Activated naive CD8-positive, alpha-beta T cell treated with anti-CD3 and anti-CD28 coated beads, Interleukin-2, amount 50 U/mL, for 16 hours (primary cell): ENCODE results near the gene LIN37.

Source experiments
- DNase-seq: peaks from one replicate; pipeline ENCODE4 v3.0.0-alpha.2; 2020; ENCODE audit warnings: low read depth, low spot score

LIN37 gene

GRCh38 chr19:35748106-35749020 lies at the start of gene LIN37:
Gene LIN37, plus strand, starts transcription at chr19:35748576. Its CDS starts 149 bp downstream, at chr19:35748725.
- DNase-seq = peak; percentile 97

- peak; percentile 85 for DNase-seq
These were observed 46.0 kb upstream of the LIN37 start for GRCh38 chr19:35702223-35703012.

GRCh38 chr19:35703343-35703742 lies 45.0 kb upstream of the LIN37 start:
- no peak for DNase-seq

GRCh38 chr19:35704218-35704617 lies 44.2 kb upstream of the LIN37 start, which contains the start of gene ZBTB32:
Gene ZBTB32, plus strand, starts transcription at chr19:35704558. Its CDS starts 10,069 bp downstream, at chr19:35714627.
- no peak for DNase-seq

- DNase-seq = no peak
These were observed 40.0 kb upstream of the LIN37 start for GRCh38 chr19:35708391-35708790.

GRCh38 chr19:35710784-35711723 lies 37.3 kb upstream of the LIN37 start:
- peak; percentile 40 for DNase-seq

GRCh38 chr19:35712567-35713505 lies 35.5 kb upstream of the LIN37 start:
- peak; percentile 37 for DNase-seq

- DNase-seq = no peak
These were observed 34.9 kb upstream of the LIN37 start for GRCh38 chr19:35713506-35713850.

GRCh38 chr19:35713904-35714495 lies 34.4 kb upstream of the LIN37 start:
- no peak for DNase-seq

- DNase-seq = no peak
These were observed 33.6 kb upstream of the LIN37 start for GRCh38 chr19:35714601-35715354.

GRCh38 chr19:35715355-35715809 lies 33.0 kb upstream of the LIN37 start:
- no peak for DNase-seq

GRCh38 chr19:35715981-35716800 lies 32.2 kb upstream of the LIN37 start:
- DNase-seq = no peak

- DNase-seq = peak; percentile 96
These were observed 31.3 kb upstream of the LIN37 start for GRCh38 chr19:35716801-35717664.

- no peak for DNase-seq
These were observed 30.6 kb upstream of the LIN37 start, which contains the start of gene KMT2B for GRCh38 chr19:35717665-35718344. Gene KMT2B, plus strand, starts transcription at chr19:35718003. Its CDS starts 16 bp downstream, at chr19:35718019.

GRCh38 chr19:35718345-35719041 lies 29.9 kb upstream of the LIN37 start:
- peak; percentile 24 for DNase-seq
